ENCODE results near the gene ARSA.
"Not testable (repeated sequence)": the region's sequence is repeated elsewhere in the genome, so short reads cannot be mapped to it uniquely, and the experiment has no call there.

The ARSA gene

DNA sequence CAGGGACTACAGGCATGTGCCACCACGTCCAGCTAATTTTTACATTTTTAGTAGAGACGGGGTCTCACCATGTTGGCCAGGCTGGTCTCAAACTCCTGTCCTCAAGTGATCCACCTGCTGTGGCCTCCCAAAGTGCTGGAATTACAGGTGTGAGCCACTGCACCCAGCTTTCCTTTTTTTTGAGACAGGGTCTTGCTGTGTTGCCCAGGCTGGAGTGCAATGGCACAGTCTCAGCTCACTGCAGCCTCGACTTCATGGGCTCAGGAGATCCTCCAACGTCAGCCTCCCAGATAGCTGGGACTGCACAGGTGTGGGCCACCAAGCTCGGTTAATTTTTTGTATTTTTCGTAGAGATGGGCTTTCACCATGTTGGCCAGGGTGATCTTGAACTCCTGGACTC is 26.7 kb upstream of the ARSA start:
- DNase-seq: not testable (repeated sequence)

DNA sequence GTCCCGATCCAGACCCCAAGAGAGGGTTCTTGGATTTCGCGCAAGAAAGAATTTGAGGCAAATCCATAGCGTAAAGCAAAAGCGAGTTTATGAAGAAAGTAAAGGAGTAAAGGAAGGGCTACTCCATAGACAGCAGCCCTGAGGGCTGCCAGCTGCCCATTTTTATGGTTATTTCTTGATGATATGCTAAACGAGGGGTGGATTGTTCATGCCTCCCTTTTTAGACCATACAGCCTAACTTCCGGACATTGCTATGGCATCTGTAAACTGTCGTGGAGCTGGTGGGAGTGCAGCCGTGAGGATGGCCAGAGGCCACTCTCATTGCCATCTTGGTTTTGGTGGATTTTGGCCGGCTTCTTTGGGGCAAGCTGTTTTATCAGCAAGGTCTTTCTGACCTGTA is 25.3 kb upstream of the ARSA start:
- no peak for DNase-seq

DNA sequence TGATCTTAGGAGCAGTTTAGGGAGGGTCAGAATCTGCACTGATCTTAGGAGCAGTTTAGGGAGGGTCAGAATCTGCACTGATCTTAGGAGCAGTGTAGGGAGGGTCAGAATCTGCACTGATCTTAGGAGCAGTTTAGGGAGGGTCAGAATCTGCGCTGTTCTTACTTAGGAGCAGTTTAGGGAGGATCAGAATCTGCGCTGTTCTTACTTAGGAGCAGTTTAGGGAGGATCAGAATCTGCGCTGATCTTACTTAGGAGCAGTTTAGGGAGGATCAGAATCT is 15.8 kb upstream of the ARSA start:
- not testable (repeated sequence) for DNase-seq

DNA sequence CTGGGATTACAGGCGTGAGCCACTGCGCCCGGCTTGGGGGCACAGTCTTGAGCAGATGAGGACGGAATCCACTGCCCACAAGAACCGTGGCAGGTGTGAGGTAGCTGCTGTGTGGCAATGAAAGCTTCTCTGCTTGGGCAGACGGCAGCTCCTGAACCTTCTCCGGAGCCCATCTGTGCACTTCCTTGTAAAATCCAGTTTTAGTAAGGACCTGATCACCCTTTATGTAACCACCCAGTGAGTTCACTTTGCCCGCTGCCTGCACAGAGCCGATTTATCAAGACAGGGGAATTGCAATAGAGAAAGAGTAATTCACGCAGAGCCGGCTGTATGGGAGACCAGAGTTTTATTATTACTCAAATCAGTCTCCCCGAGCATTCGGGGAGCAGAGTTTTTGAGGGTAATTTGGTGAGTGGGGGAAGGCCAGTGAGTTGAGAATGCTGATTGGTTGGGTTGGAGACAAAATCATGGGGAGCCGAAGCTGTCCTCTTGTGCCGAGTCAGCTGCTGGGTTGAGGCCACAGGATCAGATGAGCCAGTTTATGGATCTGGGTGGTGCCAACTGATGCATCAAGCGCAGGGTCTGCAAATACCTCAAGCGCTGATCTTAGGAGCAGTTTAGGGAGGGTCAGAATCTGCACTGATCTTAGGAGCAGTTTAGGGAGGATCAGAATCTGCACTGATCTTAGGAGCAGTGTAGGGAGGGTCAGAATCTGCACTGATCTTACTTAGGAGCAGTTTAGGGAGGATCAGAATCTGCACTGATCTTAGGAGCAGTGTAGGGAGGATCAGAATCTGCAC is 15.3 kb upstream of the ARSA start:
- DNase-seq: not testable (repeated sequence)

DNA sequence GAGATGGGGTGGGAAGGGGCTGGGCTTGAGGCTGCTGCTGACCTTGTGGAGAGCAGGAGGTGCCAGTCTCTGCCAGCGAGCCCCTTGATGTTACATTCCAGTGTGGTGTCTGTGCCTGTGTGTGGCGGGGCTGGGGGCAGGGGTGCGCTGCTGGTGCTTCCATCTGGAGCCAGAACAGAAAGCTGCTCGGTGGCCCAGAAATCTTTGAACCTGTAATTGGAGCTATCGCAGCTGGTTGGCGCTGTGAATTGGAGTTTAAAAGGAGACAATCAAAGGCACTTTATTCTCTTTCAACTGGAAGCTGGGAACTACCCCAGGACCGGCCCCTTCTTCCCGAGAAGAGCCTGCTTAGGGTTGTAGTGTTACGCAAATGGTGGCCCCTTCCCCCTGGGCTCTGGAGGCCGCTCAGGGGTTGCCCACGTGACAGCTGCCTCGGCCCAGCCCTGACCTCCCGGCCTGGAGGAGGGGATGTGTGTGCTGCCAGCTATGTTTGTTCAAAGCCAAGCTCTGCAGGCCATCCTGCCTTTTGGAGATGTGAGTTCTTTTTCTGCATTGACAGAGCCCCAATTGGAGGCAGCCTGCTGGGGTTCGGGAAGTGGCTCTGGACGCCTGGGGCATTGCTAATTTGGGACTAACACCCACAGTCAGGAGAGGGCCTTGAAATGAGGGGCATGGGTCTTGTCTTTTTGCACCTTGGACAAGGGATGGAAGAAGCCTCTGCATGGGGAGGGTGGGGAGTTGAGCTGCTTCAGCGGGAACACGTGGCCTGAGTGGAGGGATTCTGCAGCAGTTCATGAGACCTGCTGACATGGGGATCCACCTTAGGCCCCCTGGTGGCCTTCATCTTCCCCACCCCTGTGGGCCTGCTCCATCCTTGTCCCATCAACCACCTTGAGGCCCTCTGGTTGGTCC is 14.0 kb upstream of the ARSA start:
- DNase-seq: peak in 1 of 2 donors; percentile 23

GRCh38 chr22:50640857-50641647 is 13.1 kb upstream of the ARSA start:
- DNase-seq: no peak

DNA sequence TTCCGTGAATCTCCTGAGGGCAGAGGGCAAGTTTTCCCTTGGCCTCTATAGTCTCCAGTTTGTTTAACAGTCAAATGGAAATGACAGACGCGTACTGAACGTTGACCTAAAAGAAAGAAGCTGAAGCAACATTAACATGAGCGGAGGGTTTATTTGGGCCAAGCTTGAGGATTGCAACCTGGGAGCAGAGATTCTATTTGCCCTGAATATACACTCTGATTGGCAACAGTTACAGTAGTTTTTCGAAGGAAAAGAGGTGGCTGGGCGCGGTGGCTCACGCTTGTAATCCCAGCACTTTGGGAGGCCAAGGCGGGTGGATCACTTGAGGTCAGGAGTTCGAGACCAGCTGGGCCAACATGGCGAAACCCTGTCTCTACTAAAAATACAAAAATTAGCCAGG is 12.3 kb upstream of the ARSA start:
- not testable (repeated sequence) for DNase-seq

GRCh38 chr22:50635591-50635990 is 7.6 kb upstream of the ARSA start:
- DNase-seq: no peak

DNA sequence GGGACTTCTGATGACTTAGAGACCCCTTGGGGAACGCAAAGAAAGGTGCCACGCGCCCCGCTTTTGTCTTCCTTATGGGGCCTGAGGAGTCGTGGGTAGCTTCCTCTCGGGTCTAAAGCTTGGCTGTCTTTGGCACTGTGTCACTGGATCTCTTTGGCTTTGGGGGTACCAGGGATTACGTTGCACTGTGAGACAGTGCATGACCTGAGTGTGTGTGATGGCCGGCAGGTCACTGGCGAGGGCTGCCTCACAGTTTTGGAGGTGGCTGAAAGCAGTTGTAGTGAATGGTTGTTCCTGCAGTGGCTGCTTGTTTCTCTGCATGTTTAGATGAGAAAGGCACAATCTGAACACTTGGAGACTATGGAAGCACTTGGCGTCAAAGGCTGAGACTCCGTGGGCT is 5.8 kb upstream of the ARSA start:
- no peak for DNase-seq

- no peak for DNase-seq
These were observed 5.1 kb upstream of the ARSA start for GRCh38 chr22:50633086-50633485.

DNA sequence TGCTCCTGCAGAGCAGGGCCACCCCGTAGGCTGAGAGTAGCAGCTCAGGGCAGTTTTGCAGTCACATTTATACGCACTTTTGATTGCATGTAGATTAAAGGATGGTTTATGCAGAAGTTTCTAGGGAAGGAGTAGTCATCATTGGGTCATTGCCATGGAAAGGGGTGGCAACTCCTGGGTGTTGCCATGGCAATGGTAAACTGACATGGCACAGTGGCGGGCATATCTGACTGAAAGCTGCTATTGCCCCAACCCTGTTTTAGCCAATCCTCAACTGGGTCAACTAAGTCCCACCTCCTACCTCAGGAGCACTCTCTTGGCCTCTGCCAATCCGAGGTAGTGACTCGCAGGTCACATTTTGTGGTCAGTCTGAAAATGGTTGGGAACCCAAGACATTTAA is 2.4 kb upstream of the ARSA start:
- DNase-seq: peak in 1 of 2 donors; percentile 7

GRCh38 chr22:50628543-50629134 is 687 bp upstream of the ARSA start:
- DNase-seq: no peak

- DNase-seq: no peak
These were observed 906 bp downstream of the ARSA start for GRCh38 chr22:50626850-50627641.

DNA sequence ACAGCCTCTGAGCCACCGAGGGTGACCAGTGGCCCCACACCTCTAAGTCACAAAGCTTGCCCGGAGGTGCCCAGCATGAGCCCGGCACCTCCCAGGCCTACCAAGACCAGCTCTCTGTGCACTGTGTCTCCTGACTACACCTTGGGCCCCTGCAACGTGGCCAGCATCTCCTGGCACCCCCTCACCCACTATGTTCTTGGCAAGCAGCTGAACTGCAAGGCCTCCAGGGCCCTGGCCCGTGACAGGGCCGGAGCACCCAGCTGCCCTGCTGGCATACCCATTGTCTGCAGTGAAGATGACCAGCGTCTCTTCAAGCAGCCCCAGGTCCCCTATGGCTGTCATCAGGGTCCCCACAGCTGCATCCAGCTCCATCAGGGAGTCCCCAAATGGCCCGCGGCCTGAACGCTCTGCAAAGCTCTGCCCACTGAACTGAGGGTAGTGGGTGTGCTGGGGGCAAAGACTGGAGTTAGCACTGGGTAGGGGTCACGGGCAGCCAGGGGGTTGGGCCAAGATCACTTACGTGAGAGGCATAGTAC is 1.6 kb downstream of the ARSA start:
- DNase-seq: no peak

DNA sequence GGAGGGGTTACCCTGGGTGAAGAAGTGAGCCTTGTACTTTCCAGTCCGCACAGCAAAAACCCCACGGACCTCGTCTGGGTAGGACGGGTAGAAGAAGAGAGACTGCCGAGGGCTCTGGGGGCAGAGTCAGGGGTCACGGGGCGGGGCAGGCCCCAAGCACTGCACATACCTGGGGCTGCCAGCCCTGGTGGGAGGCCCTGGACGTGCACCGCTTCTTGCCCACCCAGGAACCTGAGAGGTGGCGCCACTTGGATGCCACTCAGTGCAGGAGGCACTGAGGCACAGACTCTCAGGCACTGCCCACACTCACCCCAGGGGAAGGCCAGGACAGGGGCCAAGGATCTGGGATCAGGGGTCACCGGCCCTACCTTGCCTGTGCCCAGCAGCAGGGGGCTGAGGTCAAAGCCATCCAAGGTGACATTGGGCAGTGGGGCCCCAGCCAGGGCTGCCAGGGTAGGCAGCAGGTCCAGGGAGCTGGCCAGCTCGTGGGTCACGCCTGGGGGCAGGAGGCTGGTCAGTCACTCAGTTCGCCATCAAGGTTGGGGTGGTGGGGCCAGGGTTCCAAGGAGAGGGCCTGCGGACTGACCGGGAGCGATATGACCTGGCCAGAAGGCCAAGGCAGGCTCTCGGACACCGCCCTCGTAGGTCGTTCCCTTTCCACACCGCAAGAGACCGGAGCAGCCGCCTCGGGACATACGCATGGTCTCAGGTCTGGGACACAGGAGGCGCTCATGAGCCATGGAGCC is 2.2 kb downstream of the ARSA start:
- DNase-seq: no peak

GRCh38 chr22:50625131-50625567 is 2.8 kb downstream of the ARSA start:
- no peak for DNase-seq

DNA sequence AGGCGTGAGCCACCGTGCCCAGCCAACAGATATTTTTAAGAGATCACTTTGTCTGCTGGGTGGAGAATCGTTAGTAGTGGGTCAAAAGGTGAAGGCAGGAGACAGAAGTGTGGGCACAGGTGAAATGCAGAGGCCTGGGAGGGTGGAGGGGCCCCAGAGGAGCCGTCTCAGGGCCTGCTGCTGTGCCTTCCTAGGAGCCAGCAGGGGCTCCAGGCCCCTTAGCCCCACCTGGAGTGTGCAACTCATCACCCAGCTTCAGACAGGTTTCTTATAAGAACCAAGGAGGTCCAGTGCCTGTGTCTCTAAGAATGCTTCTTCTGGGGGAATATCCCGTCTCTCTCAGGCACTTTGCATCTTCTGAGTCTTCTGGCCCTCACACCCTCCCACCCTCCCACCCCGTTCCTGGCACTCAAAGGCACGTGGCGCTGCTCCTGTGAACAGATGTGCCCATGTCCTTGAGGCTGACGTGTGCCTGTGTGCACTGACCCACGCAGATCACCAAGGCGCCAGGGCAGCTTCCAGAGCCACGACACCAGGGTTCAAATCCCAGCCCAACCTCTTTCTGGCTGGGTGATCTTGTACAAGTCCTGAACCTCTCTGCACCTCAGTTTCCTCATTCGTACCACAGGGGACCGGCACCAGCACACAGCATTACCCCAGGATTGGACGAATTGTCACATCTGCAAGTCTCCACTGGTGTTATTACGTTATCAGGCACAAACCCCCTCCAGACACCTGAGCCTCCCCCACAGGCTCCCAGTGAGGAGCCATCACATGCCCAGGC is 3.4 kb downstream of the ARSA start:
- DNase-seq: no peak

GRCh38 chr22:50622723-50623327 is 5.1 kb downstream of the ARSA start:
- no peak for DNase-seq

GRCh38 chr22:50621948-50622722 is 5.8 kb downstream of the ARSA start:
- DNase-seq: peak in 1 of 2 donors; percentile 15

All from inflammatory macrophage (primary cell).